ENCODE results near the gene DTD1. TPM values are rescaled to one million over a fixed set of nuclear protein-coding genes. Genes with fewer than 3 reads are reported as not detected.

Gene DTD1
- polyA plus RNA-seq, 2 donors, result 9.7 to 27.4 TPM

- Histone ChIP-seq H3K27me3 (ENCODE audit: control insufficient read depth in 1 of 2, insufficient read depth in 2 of 2, low read length in 2 of 2) (no peaks in the 10 kb centered on the region), H3K9me3 (ENCODE audit: control insufficient read depth in 2 of 2, insufficient read depth in 1 of 2, low read depth in 1 of 2, low read length in 1 of 2) (no peaks in the 10 kb centered on the region), H3K4me3 (ENCODE audit: low read depth in 1 of 2, low read length in 2 of 2) (no peak overlapping the region), H3K36me3 (ENCODE audit: control insufficient read depth in 2 of 2, insufficient read depth in 2 of 2, low read length in 1 of 2) (no peaks in the 10 kb centered on the region), H3K27ac (ENCODE audit: low read depth in 2 of 2, low read length in 1 of 2) (no peak overlapping the region), H3K4me1 (ENCODE audit: control insufficient read depth in 2 of 2, insufficient read depth in 2 of 2, low read length in 1 of 2) (no peaks in the 10 kb centered on the region)
- 52 to 57% methylated on average over 3 of the region's 3 CpGs for WGBS, 2 donors
These were observed 220.9 kb downstream of the DTD1 start for GRCh38 chr20:18808712-18809111.

DNA sequence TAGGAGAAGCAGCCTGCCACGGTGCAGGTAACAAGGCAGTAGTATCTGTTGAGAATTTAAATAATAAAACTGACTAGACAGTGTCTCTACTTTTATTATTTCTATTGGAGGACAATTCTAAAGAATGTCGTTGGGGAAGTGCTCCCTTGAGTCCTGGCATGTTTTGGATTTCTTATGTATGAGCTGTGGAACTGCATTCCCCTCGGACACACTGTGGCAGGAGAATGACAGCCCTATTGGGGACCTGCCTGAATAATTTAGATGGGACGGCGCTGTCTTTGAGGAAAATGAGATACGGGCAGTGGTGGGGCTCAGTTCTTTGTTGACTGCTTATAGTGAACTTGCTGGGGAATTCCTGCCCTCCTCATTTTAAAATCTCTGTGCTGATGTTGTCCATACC lies 223.3 kb downstream of the DTD1 start:
- no peak overlapping the region for H3K4me3 ChIP-seq (ENCODE audit: low read depth in 1 of 2, low read length in 2 of 2)
- H3K4me1 ChIP-seq (ENCODE audit: control insufficient read depth in 2 of 2, insufficient read depth in 2 of 2, low read length in 1 of 2), result no peaks in the 10 kb centered on the region
- no peaks in the 10 kb centered on the region for H3K9me3 ChIP-seq (ENCODE audit: control insufficient read depth in 2 of 2, insufficient read depth in 1 of 2, low read depth in 1 of 2, low read length in 1 of 2)
- H3K36me3 ChIP-seq (ENCODE audit: control insufficient read depth in 2 of 2, insufficient read depth in 2 of 2, low read length in 1 of 2), result no peaks in the 10 kb centered on the region
- WGBS, 2 donors, result 83 to 86% methylated on average over 6 of the region's 6 CpGs
- no peaks in the 10 kb centered on the region for H3K27me3 ChIP-seq (ENCODE audit: control insufficient read depth in 1 of 2, insufficient read depth in 2 of 2, low read length in 2 of 2)
- no peak overlapping the region for H3K27ac ChIP-seq (ENCODE audit: low read depth in 2 of 2, low read length in 1 of 2)

- no peak overlapping the region for H3K27ac ChIP-seq (ENCODE audit: low read depth in 2 of 2, low read length in 1 of 2)
- 90 to 96% methylated on average over 3 of the region's 3 CpGs for WGBS, 2 donors
- no peaks in the 10 kb centered on the region for H3K4me1 ChIP-seq (ENCODE audit: control insufficient read depth in 2 of 2, insufficient read depth in 2 of 2, low read length in 1 of 2)
- no peaks in the 10 kb centered on the region for H3K27me3 ChIP-seq (ENCODE audit: control insufficient read depth in 1 of 2, insufficient read depth in 2 of 2, low read length in 2 of 2)
- no peaks in the 10 kb centered on the region for H3K9me3 ChIP-seq (ENCODE audit: control insufficient read depth in 2 of 2, insufficient read depth in 1 of 2, low read depth in 1 of 2, low read length in 1 of 2)
- H3K36me3 ChIP-seq (ENCODE audit: control insufficient read depth in 2 of 2, insufficient read depth in 2 of 2, low read length in 1 of 2), result no peaks in the 10 kb centered on the region
- H3K4me3 ChIP-seq (ENCODE audit: low read depth in 1 of 2, low read length in 2 of 2), result no peak overlapping the region
These were observed 224.1 kb downstream of the DTD1 start for GRCh38 chr20:18811904-18812303.

DNA sequence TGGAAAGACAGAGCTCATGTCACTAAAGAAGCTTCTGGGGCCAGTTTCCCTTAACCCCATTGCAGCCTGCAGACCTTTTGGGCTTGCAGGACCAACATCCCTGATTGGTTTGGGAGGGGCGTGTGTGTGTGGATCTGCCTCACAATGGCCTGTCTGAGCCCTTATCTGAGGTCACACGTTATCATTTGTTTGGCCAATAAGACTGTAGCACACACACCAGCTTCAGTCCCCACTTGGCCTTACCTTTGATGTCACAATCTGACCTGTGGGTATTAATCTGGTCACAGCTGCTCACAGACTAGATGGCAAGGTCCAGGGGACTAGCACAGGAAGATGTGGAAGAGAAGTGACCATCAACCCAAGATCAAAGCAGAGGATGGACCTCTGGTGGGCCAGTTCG lies 225.6 kb downstream of the DTD1 start, which contains the start of gene SCP2D1:
Gene SCP2D1 (plus strand): TSS at position 301 of the 400 bp plus-strand sequence. CDS start 33 bp downstream, at position 334.
- Histone ChIP-seq H3K27ac (ENCODE audit: low read depth in 2 of 2, low read length in 1 of 2) (no peak within 1 kb of the TSS), H3K36me3 (ENCODE audit: control insufficient read depth in 2 of 2, insufficient read depth in 2 of 2, low read length in 1 of 2) (no peaks in the 10 kb centered on the region), H3K4me1 (ENCODE audit: control insufficient read depth in 2 of 2, insufficient read depth in 2 of 2, low read length in 1 of 2) (no peaks in the 10 kb centered on the region), H3K27me3 (ENCODE audit: control insufficient read depth in 1 of 2, insufficient read depth in 2 of 2, low read length in 2 of 2) (no peaks in the 10 kb centered on the region), H3K9me3 (ENCODE audit: control insufficient read depth in 2 of 2, insufficient read depth in 1 of 2, low read depth in 1 of 2, low read length in 1 of 2) (no peaks in the 10 kb centered on the region), H3K4me3 (ENCODE audit: low read depth in 1 of 2, low read length in 2 of 2) (no peak within 1 kb of the TSS)
- 39 to 56% methylated on average over 3 of the region's 3 CpGs for WGBS, 2 donors

DNA sequence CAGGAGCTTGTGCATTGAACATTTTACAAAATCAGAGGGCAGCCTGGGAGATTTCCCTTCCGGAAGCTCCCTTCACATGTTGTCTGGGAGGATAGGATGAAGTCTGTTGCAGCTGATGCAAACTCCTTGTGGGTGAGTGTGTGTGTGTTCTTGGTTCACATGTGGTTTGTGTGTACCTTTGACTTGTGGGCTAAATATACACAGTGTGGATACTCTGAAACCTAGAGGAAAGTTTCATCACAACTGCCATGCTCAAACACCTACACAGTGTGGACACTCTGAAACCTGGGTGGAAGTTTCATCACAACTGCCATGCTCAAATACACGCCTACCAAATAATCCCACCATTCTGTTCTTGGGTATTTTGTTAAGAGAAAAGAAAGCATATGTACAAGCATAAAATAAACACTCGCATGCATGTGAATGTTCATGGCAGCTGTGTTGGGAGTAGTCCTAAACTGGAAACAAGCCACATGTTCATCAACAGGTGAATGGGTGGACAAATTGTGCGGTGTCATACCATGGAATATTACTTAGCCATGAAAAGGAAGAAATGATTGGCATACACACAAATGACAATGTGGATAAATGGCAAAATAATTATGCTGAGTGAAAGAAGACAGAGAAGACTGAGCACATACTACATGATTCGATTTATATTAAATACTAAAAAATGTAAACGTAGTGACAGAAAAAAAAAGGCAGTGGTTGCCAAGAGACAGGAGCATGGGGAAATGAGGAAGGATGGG lies 227.5 kb downstream of the DTD1 start:
- Histone ChIP-seq H3K4me3 (ENCODE audit: low read depth in 1 of 2, low read length in 2 of 2) (no peak overlapping the region), H3K9me3 (ENCODE audit: control insufficient read depth in 2 of 2, insufficient read depth in 1 of 2, low read depth in 1 of 2, low read length in 1 of 2) (no peaks in the 10 kb centered on the region), H3K4me1 (ENCODE audit: control insufficient read depth in 2 of 2, insufficient read depth in 2 of 2, low read length in 1 of 2) (no peaks in the 10 kb centered on the region), H3K27me3 (ENCODE audit: control insufficient read depth in 1 of 2, insufficient read depth in 2 of 2, low read length in 2 of 2) (no peaks in the 10 kb centered on the region), H3K27ac (ENCODE audit: low read depth in 2 of 2, low read length in 1 of 2) (no peak overlapping the region), H3K36me3 (ENCODE audit: control insufficient read depth in 2 of 2, insufficient read depth in 2 of 2, low read length in 1 of 2) (no peaks in the 10 kb centered on the region)
- 90 to 92% methylated on average over 6 of the region's 6 CpGs for WGBS, 2 donors

Other genes starting within 250 kb of the DTD1 start
- gene DZANK1, start 121.0 kb upstream of the DTD1 start, polyA plus RNA-seq, result 1 to 10 TPM in 1 of 2 donors, under 1 TPM in 1; 0.69 to 1.7 TPM
- gene POLR3F, start 120.7 kb upstream of the DTD1 start, polyA plus RNA-seq, result 1 to 10 TPM; 5.0 to 5.9 TPM
- gene RBBP9, start 90.8 kb upstream of the DTD1 start, polyA plus RNA-seq, result 1 to 10 TPM; 2.9 to 5.0 TPM
- 10 to 100 TPM in 1 of 2 donors, 1 to 10 TPM in 1; 5.8 to 26.0 TPM for gene SEC23B, start 80.1 kb upstream of the DTD1 start, polyA plus RNA-seq
- gene SMIM26, start 20.6 kb upstream of the DTD1 start, polyA plus RNA-seq, result 100 to 1,000 TPM in 1 of 2 donors, 10 to 100 TPM in 1; 93.2 to 143 TPM
- not detected for gene SCP2D1, start 225.7 kb downstream of the DTD1 start, polyA plus RNA-seq